HG03342 (cell line): ENCODE data around the gene ZNF205.
"Not testable (repeated sequence)": the region's sequence is repeated elsewhere in the genome, so short reads cannot be mapped to it uniquely, and the experiment has no call there.

Experiments
- ATAC-seq: cut with Tn5 transposase; IDR thresholded peaks from one replicate; pipeline ENCODE4 v1.9.1; 2021; ENCODE audit warnings: mild to moderate bottlenecking, moderate library complexity; ENCODE audit not compliant: unreplicated experiment

The ZNF205 gene

GRCh38 chr16:3129137-3130131 lies 17.0 kb downstream of the ZNF205 start:
- peak; percentile 46 for ATAC-seq

DNA sequence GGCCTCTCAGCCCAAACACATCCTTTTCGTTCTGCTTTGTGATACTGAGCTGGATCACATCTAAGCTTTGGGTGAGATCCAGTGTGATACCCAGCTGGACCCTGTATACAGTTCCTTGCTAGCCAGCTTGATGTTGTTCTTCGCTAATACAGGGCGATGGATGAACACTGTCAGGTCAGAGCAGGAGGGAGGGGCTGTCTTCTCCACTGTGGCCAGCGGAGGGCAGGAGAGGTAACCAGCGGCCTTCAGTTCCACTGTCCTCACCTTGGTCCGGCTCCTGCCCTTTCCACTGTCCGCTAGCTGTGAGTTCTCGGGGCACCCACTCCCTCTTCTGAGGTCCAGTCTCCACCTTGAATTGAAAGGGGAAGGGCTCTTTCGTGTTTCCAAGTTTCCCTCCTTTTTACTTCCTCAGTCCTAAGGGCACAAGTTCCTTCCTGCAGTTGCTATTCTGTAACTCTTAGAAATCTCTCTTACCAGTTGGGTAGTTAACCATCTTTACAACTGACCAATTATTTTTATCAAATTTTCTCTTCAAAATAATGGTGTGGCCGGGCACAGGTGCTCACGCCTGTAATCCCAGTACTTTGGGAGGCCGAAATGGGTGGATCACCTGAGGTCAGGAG lies 19.5 kb downstream of the ZNF205 start:
- ATAC-seq: no peak

DNA sequence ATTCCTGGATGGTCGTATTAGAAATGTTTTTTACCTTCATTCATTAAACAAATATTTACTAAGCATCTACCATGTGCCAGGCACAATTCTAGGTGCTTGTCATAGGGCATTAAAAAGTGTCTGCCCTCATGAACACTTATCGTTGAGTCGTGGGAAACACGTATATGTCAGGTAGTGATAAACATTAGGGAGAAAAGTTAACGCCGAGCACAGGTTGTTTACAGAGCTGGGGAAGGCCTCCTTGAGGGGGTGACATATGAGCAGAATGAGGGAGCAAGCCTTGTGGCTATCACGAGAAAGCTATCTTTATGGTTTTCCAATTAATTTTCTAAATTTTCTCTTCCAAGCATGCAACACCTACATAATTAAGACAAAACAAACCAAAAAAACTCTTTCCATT lies 21.5 kb downstream of the ZNF205 start:
- ATAC-seq: no peak

GRCh38 chr16:3134338-3135125 lies 22.1 kb downstream of the ZNF205 start, which contains the start of gene ZNF213:
ZNF213 (plus strand) TSS chr16:3135029; CDS start chr16:3137281, 2,252 bp downstream.
- peak; percentile 88 for ATAC-seq

- ATAC-seq: no peak
Measured at GRCh38 chr16:3135126-3135715, 22.8 kb downstream of the ZNF205 start.

GRCh38 chr16:3137267-3137666 lies 24.9 kb downstream of the ZNF205 start:
- no peak for ATAC-seq

DNA sequence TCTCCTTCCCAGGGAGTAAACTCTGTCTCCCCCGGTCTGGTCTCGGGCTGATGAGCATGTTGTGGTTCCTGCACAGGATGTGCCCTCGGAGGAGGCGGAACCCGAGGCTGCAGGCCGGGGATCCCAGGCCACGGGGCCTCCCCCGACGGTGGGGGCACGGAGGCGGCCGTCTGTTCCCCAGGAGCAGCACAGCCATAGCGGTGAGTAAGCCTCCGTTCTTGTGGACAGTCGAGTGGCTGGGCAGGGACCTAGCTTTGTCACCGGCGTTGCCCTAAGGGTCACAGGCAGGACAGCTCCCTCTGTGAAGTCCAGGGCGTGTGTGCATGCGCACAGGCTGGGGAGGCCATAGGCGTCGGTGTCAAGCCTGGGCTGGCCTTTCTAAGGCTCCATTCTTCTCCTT lies 26.0 kb downstream of the ZNF205 start:
- ATAC-seq: no peak

- ATAC-seq: no peak
Measured at GRCh38 chr16:3138823-3139426, 26.5 kb downstream of the ZNF205 start.

DNA sequence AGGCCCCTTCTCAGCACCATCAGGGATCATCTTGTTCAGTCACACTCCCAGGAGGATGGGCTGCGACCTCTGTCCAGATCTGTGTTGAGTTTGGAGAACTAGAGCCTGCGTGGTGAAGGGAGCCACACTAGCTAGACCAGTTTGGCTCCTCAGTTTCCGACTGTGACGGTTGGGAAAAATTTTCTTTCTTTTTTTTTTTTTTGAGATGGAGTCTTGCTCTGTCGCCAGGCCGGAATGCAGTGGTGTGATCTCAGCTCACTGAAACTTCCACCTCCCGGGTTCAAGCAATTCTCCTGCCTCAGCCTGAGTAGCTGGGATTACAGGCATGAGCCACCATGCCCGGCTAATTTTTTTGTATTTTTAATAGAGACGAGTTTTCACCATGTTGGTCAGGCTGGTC lies 27.2 kb downstream of the ZNF205 start:
- not testable (repeated sequence) for ATAC-seq

DNA sequence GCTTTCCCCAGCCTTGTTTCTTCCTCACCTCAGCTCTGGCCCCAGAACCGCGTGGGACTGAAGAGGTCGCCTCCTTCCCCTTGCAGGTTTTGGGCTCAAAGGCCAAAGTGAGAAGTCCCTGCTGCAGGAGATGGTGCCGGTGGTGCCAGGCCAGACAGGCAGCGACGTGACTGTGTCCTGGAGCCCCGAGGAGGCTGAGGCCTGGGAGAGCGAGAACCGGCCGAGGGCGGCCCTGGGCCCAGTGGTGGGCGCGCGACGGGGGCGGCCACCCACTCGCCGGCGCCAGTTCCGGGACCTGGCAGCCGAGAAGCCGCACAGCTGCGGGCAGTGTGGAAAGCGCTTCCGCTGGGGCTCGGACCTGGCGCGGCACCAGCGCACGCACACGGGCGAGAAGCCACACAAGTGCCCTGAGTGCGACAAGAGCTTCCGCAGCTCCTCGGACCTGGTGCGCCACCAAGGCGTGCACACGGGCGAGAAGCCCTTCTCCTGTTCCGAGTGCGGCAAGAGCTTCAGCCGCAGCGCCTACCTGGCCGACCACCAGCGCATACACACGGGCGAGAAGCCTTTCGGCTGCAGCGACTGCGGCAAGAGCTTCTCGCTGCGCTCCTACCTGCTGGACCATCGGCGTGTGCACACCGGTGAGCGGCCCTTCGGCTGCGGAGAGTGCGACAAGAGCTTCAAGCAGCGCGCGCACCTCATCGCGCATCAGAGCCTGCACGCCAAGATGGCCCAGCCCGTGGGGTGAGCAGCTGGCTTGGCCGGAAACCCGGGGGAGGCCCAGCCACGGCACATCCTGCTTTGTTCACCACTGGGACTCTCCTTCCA lies 28.4 kb downstream of the ZNF205 start:
- no peak for ATAC-seq

- ATAC-seq: no peak
Measured at GRCh38 chr16:3141781-3142311, 29.5 kb downstream of the ZNF205 start.

- ATAC-seq: no peak
Measured at GRCh38 chr16:3142327-3142726, 29.9 kb downstream of the ZNF205 start.

GRCh38 chr16:3142770-3143169 lies 30.4 kb downstream of the ZNF205 start:
- no peak for ATAC-seq

- no peak for ATAC-seq
Measured at GRCh38 chr16:3143189-3143588, 30.8 kb downstream of the ZNF205 start.

- ATAC-seq: no peak
Measured at GRCh38 chr16:3143598-3144320, 31.4 kb downstream of the ZNF205 start.

DNA sequence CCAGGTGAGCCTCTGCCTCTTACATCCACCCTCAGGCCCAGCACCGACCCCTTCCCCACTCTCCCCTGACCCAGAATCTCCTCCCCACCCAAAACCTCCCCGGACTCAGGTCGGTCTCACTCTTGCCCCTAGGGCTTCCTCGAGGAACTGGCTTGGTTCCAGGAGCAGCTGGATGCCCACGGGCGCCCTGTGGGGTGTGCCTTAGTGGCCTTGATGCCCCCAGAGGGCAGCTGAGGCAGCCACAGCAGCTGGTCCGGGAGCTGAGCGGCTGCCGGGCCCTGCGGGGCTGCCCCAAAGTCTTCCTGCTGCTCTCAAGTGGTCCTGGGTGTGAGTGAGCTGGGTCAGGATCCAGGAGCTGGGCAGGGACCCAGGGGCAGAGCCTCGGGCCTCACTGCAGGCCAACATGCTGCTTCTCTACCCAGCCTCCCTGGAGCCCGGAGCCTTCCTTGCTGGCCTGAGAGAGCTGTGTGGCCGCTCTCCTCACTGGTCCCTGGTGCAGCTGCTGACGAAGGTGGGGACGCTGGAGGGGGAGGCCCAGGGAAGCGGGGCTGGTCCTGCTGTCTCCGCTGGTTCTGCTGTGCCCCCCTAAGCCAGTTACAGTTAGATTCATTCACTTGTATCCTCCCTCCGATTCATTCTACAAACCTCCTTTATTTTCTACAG lies 32.1 kb downstream of the ZNF205 start:
- no peak for ATAC-seq

DNA sequence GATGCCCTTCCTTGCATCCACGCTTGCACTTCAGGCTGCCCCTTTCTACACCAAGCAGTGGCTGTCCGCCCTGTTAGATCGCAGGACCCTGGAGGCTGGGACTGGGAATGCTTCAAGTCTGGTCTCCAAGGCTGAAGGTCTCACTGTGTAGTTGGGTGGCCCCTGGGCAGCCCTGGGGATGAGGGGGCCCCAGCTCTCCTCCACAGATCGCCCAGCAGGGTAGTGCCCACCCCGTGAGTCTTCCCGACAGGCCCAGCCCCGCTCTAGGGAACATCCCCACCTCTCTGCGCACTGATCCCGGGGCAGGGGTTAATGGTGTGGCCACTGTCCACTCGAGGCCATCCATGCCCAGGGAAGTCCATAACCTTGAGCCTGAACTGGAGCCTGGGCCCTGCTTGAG lies 32.8 kb downstream of the ZNF205 start:
- no peak for ATAC-seq

GRCh38 chr16:3145660-3146059 lies 33.3 kb downstream of the ZNF205 start:
- ATAC-seq: no peak
